Activated CD8-positive, alpha-beta memory T cell treated with anti-CD3 and anti-CD28 coated beads, Interleukin-2, amount 10 ng/mL, durations not matched to agents 7 days and 5 days (primary cell): ENCODE data around the gene CLIP1. TPM values are rescaled to one million over a fixed set of nuclear protein-coding genes. Genes with fewer than 3 reads are reported as not detected.
"Not testable (repeated sequence)": the region's sequence is repeated elsewhere in the genome, so short reads cannot be mapped to it uniquely, and the experiment has no call there.

ENCODE experiments used
- ATAC-seq: fragments of 150-1000 bp; cut with Tn5 transposase; one replicate; pipeline ENCODE4 v1.10.0; 2021; ENCODE audit warnings: moderate library complexity
- CTCF ChIA-PET: fragments of 350-600 bp; sonication (Branson Sonifier 250); formaldehyde crosslinking; loops from one replicate; lab custom pipeline; 2021; ENCODE audit warnings: antibody characterized with exemption; lab: Charles Lee
- DNase-seq: peaks from one replicate; pipeline ENCODE4 v3.0.0-alpha.2; 2020
- H3K27ac Mint-ChIP-seq: one replicate; pipeline ENCODE4 v1.8.0; 2021; ENCODE audit warnings: mild to moderate bottlenecking, mixed read lengths
- H3K27me3 Mint-ChIP-seq: one replicate; pipeline ENCODE4 v1.8.0; 2021; ENCODE audit warnings: mixed read lengths
- H3K36me3 Mint-ChIP-seq: one replicate; pipeline ENCODE4 v1.8.0; 2021; ENCODE audit warnings: mild to moderate bottlenecking, mixed read lengths
- H3K4me1 Mint-ChIP-seq: one replicate; pipeline ENCODE4 v1.8.0; 2021; ENCODE audit warnings: mixed read lengths
- H3K4me3 Mint-ChIP-seq: one replicate; pipeline ENCODE4 v1.8.0; 2021; ENCODE audit warnings: mild to moderate bottlenecking, moderate library complexity, mixed read lengths
- H3K9me3 Mint-ChIP-seq: one replicate; pipeline ENCODE4 v1.8.0; 2022; ENCODE audit warnings: low read depth, mixed read lengths
- total RNA-seq, 2 experiments: library from RNA; stranded (reverse); gene quantifications; one replicate each; pipeline ENCODE4 v1.2.3, GENCODE V29; 2021

Gene CLIP1
- total RNA-seq, 2 experiments from 2014 or later: 56.2 to 75.7 TPM

DNA sequence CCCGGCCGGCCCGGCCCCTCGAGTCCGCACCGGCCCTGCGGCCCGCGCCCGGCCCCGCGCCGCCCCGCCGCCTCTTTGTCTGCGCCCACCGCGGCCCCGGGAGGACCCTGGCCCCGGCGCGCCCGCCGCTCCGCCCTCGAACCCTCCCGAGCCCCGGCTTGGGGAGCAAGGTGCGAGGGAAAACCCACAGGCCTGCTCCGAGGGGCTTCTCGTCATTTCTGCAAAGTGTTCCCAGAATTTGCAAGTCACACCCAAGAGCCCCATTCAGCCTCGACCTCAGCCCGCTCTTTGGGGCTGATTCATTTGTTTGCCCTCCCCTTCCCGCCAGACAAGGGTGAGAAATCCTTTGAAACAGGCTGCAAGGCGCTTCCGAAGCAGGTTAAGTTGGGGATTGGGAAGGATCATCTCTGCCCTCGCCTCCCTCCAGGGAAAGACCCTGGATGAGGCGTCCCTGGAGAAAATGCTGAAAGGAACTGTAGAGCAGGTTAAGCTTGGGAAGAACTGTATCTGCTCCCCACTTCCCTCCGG lies 325 bp upstream of the CLIP1 start:
- CTCF ChIA-PET: interaction anchor here (0.8 to 2.9 kb wide), 14 partner anchors 10 to 100 kb away, joined by 3 to 13 read pairs (median 5); partner anchors contain the start of gene ZCCHC8

DNA sequence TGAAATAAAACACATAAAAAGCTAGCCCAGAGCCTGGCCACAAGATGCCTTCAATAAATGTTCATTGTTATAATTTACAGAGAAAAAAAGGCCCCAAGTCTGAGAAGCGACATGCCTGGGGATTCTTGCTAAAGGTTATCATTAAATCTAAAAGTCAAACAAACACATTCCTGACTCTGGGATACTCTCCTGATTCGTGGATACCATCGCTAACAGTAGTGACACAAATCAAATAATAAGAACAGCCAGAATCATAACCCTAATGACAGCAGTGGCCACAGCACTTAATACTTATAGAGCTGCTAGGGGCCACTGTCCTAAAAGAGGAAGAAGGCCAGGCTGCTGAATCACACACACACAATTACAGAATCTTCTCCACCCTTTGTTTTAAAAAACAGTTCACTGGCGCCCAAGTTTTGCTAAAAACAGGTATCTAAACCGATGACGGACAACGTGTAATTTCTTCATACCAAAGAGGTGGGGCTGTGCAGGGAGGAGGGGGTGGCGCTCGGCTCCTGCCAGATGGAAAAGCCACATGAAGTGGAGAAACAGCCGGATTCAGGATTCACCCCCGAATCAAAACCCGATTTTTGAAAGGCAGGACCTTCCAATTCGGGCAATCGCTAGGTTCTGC lies 1.2 kb downstream of the CLIP1 start:
- peaks cover 37% of the 10 kb centered on the region for H3K4me1 Mint-ChIP-seq
- DNase-seq (no peak), ATAC-seq (no peak)
- no peaks in the 10 kb centered on the region for H3K27me3 Mint-ChIP-seq
- CTCF ChIA-PET: interaction anchor here (0.6 to 2.9 kb wide), 10 partner anchors 9 to 79 kb away, joined by 3 to 13 read pairs (median 4); partner anchors contain the start of gene ZCCHC8
- H3K9me3 Mint-ChIP-seq: no peaks in the 10 kb centered on the region
- peak overlapping the region; percentile 79 for H3K27ac Mint-ChIP-seq
- H3K36me3 Mint-ChIP-seq: peaks cover 3% of the 10 kb centered on the region
- H3K4me3 Mint-ChIP-seq: peak overlapping the region; percentile 83

More for the DNA sequence above, 325 bp upstream of the CLIP1 start:
- no peaks in the 10 kb centered on the region for H3K27me3 Mint-ChIP-seq
- H3K27ac Mint-ChIP-seq: peak overlapping the region; percentile 83
- peak overlapping the region; percentile 80 for H3K4me3 Mint-ChIP-seq
- ATAC-seq (no peak), DNase-seq (peak; percentile 59)
- H3K9me3 Mint-ChIP-seq: no peaks in the 10 kb centered on the region
- peaks cover 36% of the 10 kb centered on the region for H3K4me1 Mint-ChIP-seq
- peaks cover 2% of the 10 kb centered on the region for H3K36me3 Mint-ChIP-seq

DNA sequence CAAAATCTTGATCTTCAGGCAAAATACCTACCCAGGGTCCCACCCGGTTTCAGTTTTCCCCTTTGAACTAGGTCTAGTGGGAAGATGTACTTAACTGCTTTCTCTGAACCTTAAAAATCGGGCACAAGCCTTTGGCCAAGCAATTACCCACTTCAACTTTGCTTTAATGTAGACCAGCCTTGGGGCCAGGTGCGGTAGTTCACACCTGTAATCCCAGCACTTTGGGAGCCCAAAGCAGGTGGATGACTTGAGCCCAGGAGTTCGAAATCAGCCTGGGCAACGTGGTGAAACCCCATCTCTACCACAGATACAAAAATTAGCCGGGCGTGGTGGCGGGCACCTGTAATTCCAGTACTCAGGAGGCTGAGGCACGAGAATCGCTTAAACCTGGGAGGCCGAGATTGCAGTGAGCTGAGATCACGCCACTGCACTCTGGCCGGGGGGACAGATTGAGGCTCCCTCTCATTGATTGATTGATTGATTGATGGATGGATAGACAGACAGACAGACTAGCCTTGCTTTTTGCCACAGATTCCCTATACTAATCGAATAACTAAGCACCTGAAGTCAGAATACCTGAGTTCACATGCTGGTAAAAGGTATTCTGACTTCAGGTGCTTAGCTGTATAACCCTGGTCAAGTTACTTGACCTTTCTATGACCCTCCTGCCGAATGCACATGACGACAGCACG lies 1.9 kb downstream of the CLIP1 start:
- Mint-ChIP-seq H3K4me1 (peaks cover 37% of the 10 kb centered on the region), H3K27ac (peak overlapping the region; percentile 65), H3K36me3 (peaks cover 3% of the 10 kb centered on the region), H3K4me3 (peak overlapping the region; percentile 83), H3K9me3 (no peaks in the 10 kb centered on the region), H3K27me3 (no peaks in the 10 kb centered on the region)
- no peak for ATAC-seq
- CTCF ChIA-PET: interaction anchor here (0.6 to 2.9 kb wide), 4 partner anchors 9 to 53 kb away, joined by 3 to 9 read pairs (median 6); no protein-coding TSS in a partner anchor
- DNase-seq: no peak

DNA sequence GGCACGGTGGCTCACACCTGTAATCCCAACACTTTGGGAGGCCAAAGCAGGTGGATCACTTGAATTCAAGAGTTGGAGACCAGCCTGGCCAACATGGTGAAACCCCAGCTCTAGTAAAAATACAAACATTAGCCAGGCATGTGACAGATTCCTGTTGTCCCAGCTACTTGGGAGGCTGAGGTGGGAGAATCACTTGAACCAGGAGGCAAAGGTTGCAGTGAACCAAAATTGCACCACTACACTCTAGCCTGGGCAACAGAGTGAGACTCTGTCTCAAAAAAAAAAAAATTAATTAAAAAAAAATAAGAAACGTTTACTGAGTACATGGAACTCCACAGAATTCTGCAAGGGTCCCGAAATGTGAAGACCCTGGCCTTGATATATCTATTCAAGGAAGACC lies 3.4 kb downstream of the CLIP1 start:
- not testable (repeated sequence) for DNase-seq, H3K36me3 Mint-ChIP-seq, H3K4me3 Mint-ChIP-seq, H3K27ac Mint-ChIP-seq, ATAC-seq, H3K9me3 Mint-ChIP-seq, H3K27me3 Mint-ChIP-seq
- CTCF ChIA-PET: interaction anchor here (1.8 to 2.3 kb wide), 2 partner anchors 19 to 53 kb away, joined by 10 to 11 read pairs; no protein-coding TSS in a partner anchor
- peaks cover 40% of the 10 kb centered on the region for H3K4me1 Mint-ChIP-seq

DNA sequence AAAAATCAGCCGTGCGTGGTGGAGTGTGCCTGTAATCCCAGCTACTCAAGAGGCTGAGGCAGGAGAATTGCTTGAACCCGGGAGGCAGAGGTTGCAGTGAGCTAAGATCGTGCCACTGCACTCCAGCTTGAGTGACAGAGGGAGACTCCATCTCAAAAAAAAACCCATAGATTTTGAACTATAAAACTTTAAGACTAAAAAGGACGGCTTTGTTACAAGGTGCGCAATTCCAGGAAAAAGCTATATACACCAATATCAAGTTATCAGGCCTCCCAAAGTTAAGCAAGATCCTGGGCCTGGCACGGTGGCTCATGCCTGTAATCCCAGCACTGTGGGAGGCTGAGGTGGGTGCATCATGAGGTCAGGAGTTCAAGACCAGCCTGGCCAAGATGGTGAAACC lies 6.8 kb downstream of the CLIP1 start:
- DNase-seq, H3K4me3 Mint-ChIP-seq, H3K27ac Mint-ChIP-seq, H3K36me3 Mint-ChIP-seq, H3K9me3 Mint-ChIP-seq, ATAC-seq, H3K27me3 Mint-ChIP-seq: not testable (repeated sequence)
- CTCF ChIA-PET: interaction anchor here (0.7 to 5.5 kb wide), 4 partner anchors 17 to 85 kb away, joined by 4 to 30 read pairs (median 13); no protein-coding TSS in a partner anchor
- H3K4me1 Mint-ChIP-seq: peaks cover 46% of the 10 kb centered on the region

DNA sequence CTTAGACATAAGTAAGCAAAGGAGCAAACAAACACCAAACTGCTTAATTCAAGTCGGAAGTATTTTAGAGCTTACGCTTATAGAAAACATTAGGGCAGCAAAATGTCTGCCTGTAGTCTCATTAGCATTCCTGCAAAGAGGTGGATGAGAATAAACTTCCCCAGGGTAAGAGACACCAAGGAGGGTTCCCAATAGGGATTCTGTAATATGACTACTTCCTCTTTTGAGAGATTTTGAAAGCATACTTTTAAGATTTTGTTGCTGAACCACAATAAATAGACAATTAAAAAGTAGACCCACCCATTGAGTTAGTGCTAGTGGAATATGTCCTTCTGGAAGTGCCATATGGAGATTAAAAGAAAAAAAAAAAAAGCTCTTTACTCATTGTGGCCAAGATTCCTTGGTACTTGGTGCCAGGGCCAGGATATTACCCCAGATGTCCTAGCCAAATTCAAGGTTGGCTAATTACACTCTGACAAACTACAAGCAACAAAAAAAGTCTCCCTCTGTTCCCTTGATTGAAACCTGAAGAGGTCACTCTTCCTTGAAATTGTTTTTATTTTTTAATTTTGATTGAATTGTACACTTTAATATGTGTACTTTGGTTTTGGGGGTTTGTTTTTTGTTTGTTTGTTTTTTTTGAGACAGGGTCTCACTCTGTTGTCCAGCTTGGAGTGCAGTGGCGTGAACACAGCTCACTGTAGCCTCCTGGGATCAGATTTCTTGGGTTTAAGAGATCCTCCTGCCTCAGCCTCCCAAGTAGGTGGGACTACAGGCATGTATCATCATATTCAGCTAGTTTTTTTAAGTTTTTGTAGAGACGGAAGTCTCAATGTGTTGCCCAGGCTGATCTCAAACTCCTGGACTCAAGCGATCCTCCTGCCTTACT lies 8.7 kb downstream of the CLIP1 start:
- peaks cover 9% of the 10 kb centered on the region for H3K36me3 Mint-ChIP-seq

DNA sequence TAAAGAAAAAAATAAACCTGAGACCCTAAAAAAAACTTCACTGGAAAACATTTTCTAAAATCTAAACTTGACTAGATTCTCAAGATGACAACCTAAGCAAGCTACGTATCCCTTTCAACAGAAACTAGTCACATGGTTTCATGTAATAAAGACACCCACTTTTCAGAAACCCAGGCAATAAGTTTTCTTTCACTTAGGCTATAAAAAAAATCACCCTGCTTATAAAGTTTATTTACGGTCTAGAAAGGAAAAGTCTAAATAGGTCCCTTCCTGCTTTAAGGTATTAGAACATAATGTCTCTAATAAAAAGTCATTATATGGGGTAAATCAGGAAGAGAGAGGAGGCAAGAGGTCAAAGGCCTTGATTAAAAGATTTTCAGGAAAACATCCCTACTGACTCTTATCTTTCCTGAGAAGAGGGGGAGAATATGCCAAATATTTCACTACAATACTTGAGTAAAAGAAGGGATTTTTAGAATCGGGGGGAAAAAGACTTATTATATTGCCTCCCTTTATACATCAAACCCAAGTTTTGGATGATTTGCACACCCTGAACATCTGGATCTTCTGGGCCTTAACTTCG lies 9.5 kb downstream of the CLIP1 start:
- DNase-seq: no peak
- H3K36me3 Mint-ChIP-seq: peaks cover 8% of the 10 kb centered on the region
- H3K9me3 Mint-ChIP-seq: no peaks in the 10 kb centered on the region
- H3K4me1 Mint-ChIP-seq: peaks cover 30% of the 10 kb centered on the region
- peak overlapping the region; percentile 94 for H3K27ac Mint-ChIP-seq
- CTCF ChIA-PET: interaction anchor here (0.6 to 5.5 kb wide), 8 partner anchors 8 to 88 kb away, joined by 3 to 30 read pairs (median 6); partner anchors contain the start of genes CLIP1 and ZCCHC8
- H3K4me3 Mint-ChIP-seq: peak overlapping the region; percentile 70
- no peaks in the 10 kb centered on the region for H3K27me3 Mint-ChIP-seq
- ATAC-seq: peak; percentile 80

More for the DNA sequence above, 8.7 kb downstream of the CLIP1 start:
- CTCF ChIA-PET: interaction anchor here (1.3 to 5.5 kb wide), 5 partner anchors 10 to 87 kb away, joined by 3 to 30 read pairs (median 6); partner anchors contain the start of gene ZCCHC8
- ATAC-seq: no peak
- Mint-ChIP-seq H3K27me3 (no peaks in the 10 kb centered on the region), H3K27ac (peak overlapping the region; percentile 94), H3K4me1 (peaks cover 34% of the 10 kb centered on the region), H3K4me3 (no peak overlapping the region), H3K9me3 (no peaks in the 10 kb centered on the region)
- DNase-seq: no peak

DNA sequence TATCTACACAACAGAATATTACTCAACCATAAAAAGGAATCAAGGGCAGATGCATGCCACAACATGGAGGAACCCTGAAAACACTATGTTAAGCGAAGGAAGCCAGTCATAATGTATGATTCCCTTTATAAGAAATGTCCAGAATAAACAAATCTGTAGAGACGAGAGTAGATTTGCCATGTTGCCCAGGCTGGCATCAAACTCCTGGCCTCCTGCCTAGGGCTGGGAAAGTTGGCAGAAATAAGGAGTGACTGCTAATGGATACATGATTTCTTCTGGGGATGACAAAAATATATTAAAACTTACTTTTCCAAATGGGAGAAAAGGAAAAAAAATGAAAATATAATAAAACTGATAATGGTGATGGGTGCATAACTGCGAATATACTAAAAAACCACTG lies 10.9 kb downstream of the CLIP1 start:
- Mint-ChIP-seq H3K4me1 (peaks cover 33% of the 10 kb centered on the region), H3K36me3 (peaks cover 6% of the 10 kb centered on the region), H3K27me3 (no peaks in the 10 kb centered on the region), H3K4me3 (peak overlapping the region; percentile 23), H3K27ac (peak overlapping the region; percentile 68), H3K9me3 (no peaks in the 10 kb centered on the region)
- no peak for DNase-seq
- CTCF ChIA-PET: interaction anchor here (1.0 to 5.5 kb wide), 4 partner anchors 10 to 59 kb away, joined by 3 to 30 read pairs (median 16); partner anchors contain the start of gene CLIP1
- ATAC-seq: no peak

DNA sequence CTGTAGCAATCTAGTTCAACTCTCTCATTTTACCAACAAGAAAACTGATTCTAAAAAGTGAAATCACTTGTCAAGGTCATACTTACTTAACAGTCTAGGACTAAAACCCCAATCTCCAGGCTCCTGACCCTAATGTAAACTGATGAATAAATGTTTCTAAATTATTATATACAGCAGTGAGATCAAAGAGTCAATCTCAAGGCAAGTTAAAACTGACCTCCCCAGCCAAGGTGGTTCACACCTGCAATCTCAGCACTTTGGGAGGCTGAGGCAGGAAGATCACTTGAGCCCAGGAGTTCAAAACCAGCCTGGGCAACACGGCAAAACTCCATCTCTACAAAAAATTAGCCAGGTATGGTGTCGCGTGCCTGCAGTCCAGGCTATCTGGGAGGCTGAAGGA lies 15.3 kb downstream of the CLIP1 start:
- H3K27me3 Mint-ChIP-seq: no peaks in the 10 kb centered on the region
- no peak overlapping the region for H3K27ac Mint-ChIP-seq
- ATAC-seq: no peak
- DNase-seq: no peak
- H3K36me3 Mint-ChIP-seq: peaks cover 15% of the 10 kb centered on the region
- H3K4me3 Mint-ChIP-seq: no peak overlapping the region
- no peaks in the 10 kb centered on the region for H3K9me3 Mint-ChIP-seq
- peaks cover 29% of the 10 kb centered on the region for H3K4me1 Mint-ChIP-seq
- CTCF ChIA-PET: interaction anchor here (1.4 to 1.6 kb wide), 2 partner anchors 8 to 65 kb away, joined by 5 read pairs; no protein-coding TSS in a partner anchor

DNA sequence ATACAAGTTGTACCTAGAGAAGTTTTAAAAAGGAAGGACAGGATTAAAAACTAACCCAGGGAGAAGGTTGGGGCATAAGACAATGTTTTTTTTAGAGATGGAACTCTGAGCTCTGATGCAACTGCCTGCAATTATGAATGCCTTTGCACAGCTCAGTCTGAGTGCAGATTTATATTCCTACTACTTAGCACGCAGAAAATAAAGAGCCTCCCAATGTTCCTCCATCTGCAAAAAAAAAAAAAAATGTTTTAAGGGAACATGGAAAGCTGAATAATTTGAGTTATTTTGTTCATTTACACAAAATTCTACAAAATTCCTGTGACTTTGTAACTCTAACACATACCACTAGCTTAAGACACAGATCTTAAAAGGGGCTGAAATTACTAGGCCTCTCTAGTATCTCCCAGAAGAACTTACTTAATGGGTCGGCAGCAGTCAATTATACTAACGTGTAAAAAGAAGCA lies 15.7 kb downstream of the CLIP1 start:
- Mint-ChIP-seq H3K4me1 (peaks cover 29% of the 10 kb centered on the region), H3K4me3 (no peak overlapping the region), H3K9me3 (no peaks in the 10 kb centered on the region), H3K27ac (peak overlapping the region; percentile 15), H3K36me3 (peaks cover 15% of the 10 kb centered on the region), H3K27me3 (no peaks in the 10 kb centered on the region)
- DNase-seq (no peak), ATAC-seq (no peak)
- CTCF ChIA-PET: interaction anchor here (1.5 to 1.6 kb wide), 2 partner anchors 65 to 67 kb away, joined by 5 read pairs; no protein-coding TSS in a partner anchor

DNA sequence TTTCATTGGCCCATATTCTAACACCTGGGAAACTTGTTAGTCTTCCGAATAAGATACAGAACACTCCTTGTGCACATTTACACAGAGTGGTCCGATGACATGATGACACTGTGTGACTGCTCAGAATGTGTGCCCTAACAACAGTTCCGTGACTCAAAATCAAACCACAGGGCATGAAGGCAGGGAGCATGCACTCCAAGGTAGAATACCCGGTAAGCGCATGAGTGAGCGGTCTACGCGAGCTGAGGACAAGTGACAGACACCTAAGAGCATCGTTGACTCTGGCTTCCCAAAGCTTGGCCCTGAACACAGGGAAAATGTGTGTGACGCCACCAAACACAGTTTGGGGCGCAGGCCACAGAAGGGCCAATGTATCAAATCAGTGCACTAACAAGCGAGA lies 18.6 kb downstream of the CLIP1 start:
- Mint-ChIP-seq H3K4me3 (no peak overlapping the region), H3K36me3 (peaks cover 17% of the 10 kb centered on the region), H3K27me3 (no peaks in the 10 kb centered on the region), H3K27ac (no peak overlapping the region), H3K4me1 (peaks cover 39% of the 10 kb centered on the region), H3K9me3 (no peaks in the 10 kb centered on the region)
- no peak for DNase-seq
- no peak for ATAC-seq
- CTCF ChIA-PET: interaction anchor here (0.7 to 6.4 kb wide), 3 partner anchors 53 to 86 kb away, joined by 3 to 177 read pairs (median 4); no protein-coding TSS in a partner anchor
